WTC11 (cell line): ENCODE data around the gene GID8. TPM values are rescaled to one million over a fixed set of nuclear protein-coding genes. Genes with fewer than 3 reads are reported as not detected.

Experiments
- ATF2 ChIP-seq: sonication (generic); formaldehyde crosslinking; IDR thresholded peaks from 2 replicates; pipeline ENCODE4 v1.8.1; 2022; ENCODE audit warnings: low read depth, missing genetic modification reagents, borderline replicate concordance
- CBFB ChIP-seq: sonication (generic); formaldehyde crosslinking; IDR thresholded peaks from 2 replicates; pipeline ENCODE4 v1.8.1; 2022; ENCODE audit warnings: mild to moderate bottlenecking, low read depth, missing genetic modification reagents
- CREB1 ChIP-seq: sonication (generic); formaldehyde crosslinking; IDR thresholded peaks from 2 replicates; pipeline ENCODE4 v1.8.0; 2023; ENCODE audit warnings: mild to moderate bottlenecking, missing genetic modification reagents
- E2F1 ChIP-seq: sonication (generic); formaldehyde crosslinking; IDR thresholded peaks from 2 replicates; pipeline ENCODE4 v1.8.0; 2022; ENCODE audit warnings: mild to moderate bottlenecking, missing genetic modification reagents
- EMX1 ChIP-seq: fragments of 250-450 bp; sonication (Bioruptor Pico); IDR thresholded peaks from 2 replicates; pipeline ENCODE4 v1.8.0; 2021; ENCODE audit warnings: mild to moderate bottlenecking
- ETV6 ChIP-seq: sonication (generic); formaldehyde crosslinking; IDR thresholded peaks from 2 replicates; pipeline ENCODE4 v1.8.1; 2022; ENCODE audit warnings: mild to moderate bottlenecking, missing genetic modification reagents
- FOXJ3 ChIP-seq: sonication (generic); formaldehyde crosslinking; IDR thresholded peaks from 2 replicates; pipeline ENCODE4 v1.9.0; 2021; ENCODE audit warnings: missing genetic modification reagents, mild to moderate bottlenecking, borderline replicate concordance
- FOXP1 ChIP-seq: sonication (generic); formaldehyde crosslinking; IDR thresholded peaks from 2 replicates; pipeline ENCODE4 v1.8.0; 2022; ENCODE audit warnings: missing genetic modification reagents, mild to moderate bottlenecking, moderate library complexity, borderline replicate concordance
- GABPB1 ChIP-seq: sonication (generic); formaldehyde crosslinking; IDR thresholded peaks from 2 replicates; pipeline ENCODE4 v1.8.1; 2023; ENCODE audit warnings: mild to moderate bottlenecking, missing genetic modification reagents
- HMGA2 ChIP-seq: fragments of 250-450 bp; sonication (Bioruptor Pico); IDR thresholded peaks from 2 replicates; pipeline ENCODE4 v1.4.0; 2021; ENCODE audit warnings: mild to moderate bottlenecking, moderate library complexity
- JUN ChIP-seq: sonication (generic); formaldehyde crosslinking; IDR thresholded peaks from 2 replicates; pipeline ENCODE4 v1.8.0; 2023; ENCODE audit warnings: mild to moderate bottlenecking, missing genetic modification reagents
- MLX ChIP-seq: sonication (generic); formaldehyde crosslinking; IDR thresholded peaks from 2 replicates; pipeline ENCODE4 v1.8.1; 2023; ENCODE audit warnings: mild to moderate bottlenecking, missing genetic modification reagents, moderate library complexity
- PRDM15 ChIP-seq: sonication (generic); formaldehyde crosslinking; IDR thresholded peaks from 2 replicates; pipeline ENCODE4 v1.8.0; 2022; ENCODE audit warnings: missing genetic modification reagents
- SMAD4 ChIP-seq: sonication (generic); formaldehyde crosslinking; IDR thresholded peaks from 2 replicates; pipeline ENCODE4 v1.8.0; 2022; ENCODE audit warnings: mild to moderate bottlenecking, missing genetic modification reagents
- SP1 ChIP-seq: sonication (generic); formaldehyde crosslinking; conservative IDR thresholded peaks from 2 replicates; pipeline ENCODE4 v1.8.1; 2022; ENCODE audit warnings: missing genetic modification reagents
- STAT6 ChIP-seq: sonication (generic); formaldehyde crosslinking; conservative IDR thresholded peaks from 2 replicates; pipeline ENCODE4 v1.8.1; 2023; ENCODE audit warnings: mild to moderate bottlenecking, low read depth, missing genetic modification reagents, moderate library complexity
- TEAD1 ChIP-seq: sonication (generic); formaldehyde crosslinking; IDR thresholded peaks from 2 replicates; pipeline ENCODE4 v1.8.0; 2022; ENCODE audit warnings: mild to moderate bottlenecking, missing genetic modification reagents
- ZBTB21 ChIP-seq: sonication (generic); formaldehyde crosslinking; IDR thresholded peaks from 2 replicates; pipeline ENCODE4 v1.8.1; 2023; ENCODE audit warnings: mild to moderate bottlenecking, missing genetic modification reagents, borderline replicate concordance
- ZNF138 ChIP-seq: sonication (generic); formaldehyde crosslinking; conservative IDR thresholded peaks from 2 replicates; pipeline ENCODE4 v1.8.1; 2022; ENCODE audit warnings: mild to moderate bottlenecking, moderate library complexity, missing genetic modification reagents
- ZNF232 ChIP-seq: sonication (generic); formaldehyde crosslinking; IDR thresholded peaks from 2 replicates; pipeline ENCODE4 v1.8.0; 2022; ENCODE audit warnings: mild to moderate bottlenecking, missing genetic modification reagents
- ZNF396 ChIP-seq: fragments of 250-450 bp; sonication (Bioruptor Pico); IDR thresholded peaks from 2 replicates; pipeline ENCODE4 v1.8.0; 2021; ENCODE audit warnings: mild to moderate bottlenecking, moderate library complexity, borderline replicate concordance
- ZNF416 ChIP-seq: fragments of 250-450 bp; sonication (Bioruptor Pico); IDR thresholded peaks from 2 replicates; pipeline ENCODE4 v1.9.0; 2021; ENCODE audit warnings: mild to moderate bottlenecking, inconsistent platforms
- ZNF423 ChIP-seq: fragments of 250-450 bp; sonication (Bioruptor Pico); IDR thresholded peaks from 2 replicates; pipeline ENCODE4 v2.1.2; 2022; ENCODE audit warnings: mild to moderate bottlenecking, moderate library complexity
- ZNF425 ChIP-seq: fragments of 250-450 bp; sonication (Bioruptor Pico); conservative IDR thresholded peaks from 2 replicates; pipeline ENCODE4 v1.9.0; 2021; ENCODE audit warnings: mild to moderate bottlenecking
- total RNA-seq: library from RNA; stranded (reverse); gene quantifications from 3 replicates; pipeline ENCODE4 v1.2.3, GENCODE V29; 2021
- TF ChIP-seq, protein P1 (sequence below): sonication (generic); formaldehyde crosslinking; IDR thresholded peaks from 2 replicates; pipeline ENCODE4 v1.8.1; 2022; ENCODE audit warnings: missing genetic modification reagents, borderline replicate concordance
- TF ChIP-seq, protein P2 (sequence below): sonication (generic); formaldehyde crosslinking; IDR thresholded peaks from 2 replicates; pipeline ENCODE4 v1.8.1; 2023; ENCODE audit warnings: mild to moderate bottlenecking, missing genetic modification reagents, moderate library complexity

Gene GID8
- total RNA-seq, 1 experiment from 2014 or later = 70.2 TPM

GRCh38 chr20:62952373-62952967 lies 14.5 kb downstream of the GID8 start, which contains the start of gene SLC17A9 (continued):
- TF ChIP-seq STAT6 (CRISPR knock-in tag) (no peak), PRDM15 (CRISPR knock-in tag) (no peak), E2F1 (CRISPR knock-in tag) (no peak), CBFB (CRISPR knock-in tag) (no peak), ZNF396 (no peak), FOXP1 (CRISPR knock-in tag) (0 out of 2 replicates have a peak, but pooled peaks have one; percentile 40), SP1 (CRISPR knock-in tag) (peak; percentile 79), ZBTB21 (CRISPR knock-in tag) (0 out of 2 replicates have a peak, but pooled peaks have one; percentile 19), ZNF425 (CRISPR knock-in tag) (no peak), ZNF232 (CRISPR knock-in tag) (no peak), ZNF416 (CRISPR knock-in tag) (no peak), HMGA2 (CRISPR knock-in tag) (no peak), TEAD1 (CRISPR knock-in tag) (no peak), FOXJ3 (CRISPR knock-in tag) (no peak), ATF2 (CRISPR knock-in tag) (no peak), JUN (no peak), ZNF423 (CRISPR knock-in tag) (no peak), ETV6 (peak; percentile 75; the same call in 1 of the 2 replicates), MLX (CRISPR knock-in tag) (no peak), GABPB1 (CRISPR knock-in tag) (peak; percentile 71), EMX1 (CRISPR knock-in tag) (no peak), ZNF138 (no peak), SMAD4 (CRISPR knock-in tag) (no peak), CREB1 (0 out of 2 replicates have a peak, but pooled peaks have one; percentile 26)
- TF ChIP-seq, protein P1, sequence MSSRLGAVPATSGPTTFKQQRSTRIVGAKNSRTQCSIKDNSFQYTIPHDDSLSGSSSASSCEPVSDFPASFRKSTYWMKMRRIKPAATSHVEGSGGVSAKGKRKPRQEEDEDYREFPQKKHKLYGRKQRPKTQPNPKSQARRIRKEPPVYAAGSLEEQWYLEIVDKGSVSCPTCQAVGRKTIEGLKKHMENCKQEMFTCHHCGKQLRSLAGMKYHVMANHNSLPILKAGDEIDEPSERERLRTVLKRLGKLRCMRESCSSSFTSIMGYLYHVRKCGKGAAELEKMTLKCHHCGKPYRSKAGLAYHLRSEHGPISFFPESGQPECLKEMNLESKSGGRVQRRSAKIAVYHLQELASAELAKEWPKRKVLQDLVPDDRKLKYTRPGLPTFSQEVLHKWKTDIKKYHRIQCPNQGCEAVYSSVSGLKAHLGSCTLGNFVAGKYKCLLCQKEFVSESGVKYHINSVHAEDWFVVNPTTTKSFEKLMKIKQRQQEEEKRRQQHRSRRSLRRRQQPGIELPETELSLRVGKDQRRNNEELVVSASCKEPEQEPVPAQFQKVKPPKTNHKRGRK (CRISPR knock-in tag) = no peak
- TF ChIP-seq, protein P2, sequence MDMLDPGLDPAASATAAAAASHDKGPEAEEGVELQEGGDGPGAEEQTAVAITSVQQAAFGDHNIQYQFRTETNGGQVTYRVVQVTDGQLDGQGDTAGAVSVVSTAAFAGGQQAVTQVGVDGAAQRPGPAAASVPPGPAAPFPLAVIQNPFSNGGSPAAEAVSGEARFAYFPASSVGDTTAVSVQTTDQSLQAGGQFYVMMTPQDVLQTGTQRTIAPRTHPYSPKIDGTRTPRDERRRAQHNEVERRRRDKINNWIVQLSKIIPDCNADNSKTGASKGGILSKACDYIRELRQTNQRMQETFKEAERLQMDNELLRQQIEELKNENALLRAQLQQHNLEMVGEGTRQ (CRISPR knock-in tag) = peak; percentile 36; the same call in 1 of the 2 replicates
